Measurements from ENCODE around the gene RAB11A.

RAB11A gene

DNA sequence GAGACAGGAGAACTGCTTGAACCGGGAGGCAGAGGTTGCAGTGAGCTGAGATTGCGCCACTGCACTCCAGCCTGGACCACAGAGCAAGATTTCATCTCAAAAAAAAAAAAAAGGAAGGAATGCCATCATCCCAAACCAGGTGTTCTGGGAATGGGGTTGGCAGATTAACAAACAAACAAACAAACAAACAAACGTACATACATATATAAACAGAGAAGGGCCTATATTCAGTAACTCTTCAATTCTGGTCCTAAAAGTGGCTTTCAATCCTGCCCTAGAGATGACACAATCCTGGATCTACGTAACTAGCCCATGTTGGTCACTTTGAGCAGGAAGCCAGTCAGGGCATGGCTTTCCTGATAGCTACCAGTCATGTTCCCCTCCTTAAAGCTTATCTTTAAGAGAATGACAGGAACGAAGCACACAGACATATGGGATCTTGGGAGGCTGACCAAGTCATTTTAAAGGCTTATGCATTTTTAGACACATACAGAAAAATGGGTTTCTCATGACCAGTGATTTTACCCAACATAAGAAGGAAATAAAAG is 29.9 kb upstream of the RAB11A start:
- H3K4me1 ChIP-seq (ENCODE audit: low read length): peaks cover 10% of the 10 kb centered on the region
- no peak overlapping the region for H3K4me3 ChIP-seq (ENCODE audit: low read length)
- H3K79me2 ChIP-seq (ENCODE audit: low read length): no peaks in the 10 kb centered on the region
- no peak overlapping the region for H3K4me2 ChIP-seq (ENCODE audit: low read length)
- no peak overlapping the region for H3K9ac ChIP-seq (ENCODE audit: low read length)
- no peaks in the 10 kb centered on the region for H4K20me1 ChIP-seq (ENCODE audit: insufficient read depth, low read length)
- peaks cover 3% of the 10 kb centered on the region; the same call in 1 of the 2 replicates for H3K27me3 ChIP-seq (ENCODE audit: low read depth, low read length)
- H2AFZ ChIP-seq (ENCODE audit: low read depth, low read length): no peak overlapping the region
- no peaks in the 10 kb centered on the region for H3K9me3 ChIP-seq (ENCODE audit: insufficient read depth, low read length)
- no peak for TF ChIP-seq EZH2phosphoT487 (IDR thresholded peaks at IDR 0.05; ENCODE audit: low read depth)
- TF ChIP-seq, protein P1, sequence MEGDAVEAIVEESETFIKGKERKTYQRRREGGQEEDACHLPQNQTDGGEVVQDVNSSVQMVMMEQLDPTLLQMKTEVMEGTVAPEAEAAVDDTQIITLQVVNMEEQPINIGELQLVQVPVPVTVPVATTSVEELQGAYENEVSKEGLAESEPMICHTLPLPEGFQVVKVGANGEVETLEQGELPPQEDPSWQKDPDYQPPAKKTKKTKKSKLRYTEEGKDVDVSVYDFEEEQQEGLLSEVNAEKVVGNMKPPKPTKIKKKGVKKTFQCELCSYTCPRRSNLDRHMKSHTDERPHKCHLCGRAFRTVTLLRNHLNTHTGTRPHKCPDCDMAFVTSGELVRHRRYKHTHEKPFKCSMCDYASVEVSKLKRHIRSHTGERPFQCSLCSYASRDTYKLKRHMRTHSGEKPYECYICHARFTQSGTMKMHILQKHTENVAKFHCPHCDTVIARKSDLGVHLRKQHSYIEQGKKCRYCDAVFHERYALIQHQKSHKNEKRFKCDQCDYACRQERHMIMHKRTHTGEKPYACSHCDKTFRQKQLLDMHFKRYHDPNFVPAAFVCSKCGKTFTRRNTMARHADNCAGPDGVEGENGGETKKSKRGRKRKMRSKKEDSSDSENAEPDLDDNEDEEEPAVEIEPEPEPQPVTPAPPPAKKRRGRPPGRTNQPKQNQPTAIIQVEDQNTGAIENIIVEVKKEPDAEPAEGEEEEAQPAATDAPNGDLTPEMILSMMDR (IDR thresholded peaks at IDR 0.05; ENCODE audit: low read depth, low read length): no peak
- H3K36me3 ChIP-seq (replicated peaks; ENCODE audit: low read depth, low read length): no peaks in the 10 kb centered on the region
- no peak overlapping the region for H3K27ac ChIP-seq (ENCODE audit: low read length)

DNA sequence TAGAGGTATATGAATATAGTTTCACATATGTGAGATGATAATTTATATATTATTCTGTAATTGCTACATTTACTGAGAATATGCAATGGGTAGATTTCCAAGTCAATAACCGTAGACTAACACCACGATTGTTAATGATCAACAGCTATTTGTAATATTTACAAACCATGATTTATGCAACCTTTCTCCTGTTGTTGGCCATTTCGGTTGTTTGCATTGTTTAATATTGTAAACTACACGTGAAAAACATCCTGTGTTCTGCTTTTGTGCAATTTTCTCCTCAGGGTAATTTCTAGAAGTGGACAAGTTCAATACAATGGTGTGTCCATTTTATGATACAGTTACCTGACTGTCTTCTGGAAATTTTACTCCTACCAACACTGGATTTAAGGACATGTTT is 29.3 kb upstream of the RAB11A start:
- Histone ChIP-seq H3K4me1 (ENCODE audit: low read length) (peaks cover 9% of the 10 kb centered on the region), H3K4me2 (ENCODE audit: low read length) (no peak overlapping the region), H3K27me3 (ENCODE audit: low read depth, low read length) (peaks cover 3% of the 10 kb centered on the region; the same call in 1 of the 2 replicates), H3K36me3 (replicated peaks; ENCODE audit: low read depth, low read length) (no peaks in the 10 kb centered on the region), H3K27ac (ENCODE audit: low read length) (no peak overlapping the region), H2AFZ (ENCODE audit: low read depth, low read length) (no peak overlapping the region), H3K4me3 (ENCODE audit: low read length) (no peak overlapping the region), H3K9me3 (ENCODE audit: insufficient read depth, low read length) (no peaks in the 10 kb centered on the region), H3K79me2 (ENCODE audit: low read length) (no peaks in the 10 kb centered on the region), H4K20me1 (ENCODE audit: insufficient read depth, low read length) (no peaks in the 10 kb centered on the region), H3K9ac (ENCODE audit: low read length) (no peak overlapping the region)
- TF ChIP-seq, protein P1 (IDR thresholded peaks at IDR 0.05; ENCODE audit: low read depth, low read length): no peak
- no peak for TF ChIP-seq EZH2phosphoT487 (IDR thresholded peaks at IDR 0.05; ENCODE audit: low read depth)

DNA sequence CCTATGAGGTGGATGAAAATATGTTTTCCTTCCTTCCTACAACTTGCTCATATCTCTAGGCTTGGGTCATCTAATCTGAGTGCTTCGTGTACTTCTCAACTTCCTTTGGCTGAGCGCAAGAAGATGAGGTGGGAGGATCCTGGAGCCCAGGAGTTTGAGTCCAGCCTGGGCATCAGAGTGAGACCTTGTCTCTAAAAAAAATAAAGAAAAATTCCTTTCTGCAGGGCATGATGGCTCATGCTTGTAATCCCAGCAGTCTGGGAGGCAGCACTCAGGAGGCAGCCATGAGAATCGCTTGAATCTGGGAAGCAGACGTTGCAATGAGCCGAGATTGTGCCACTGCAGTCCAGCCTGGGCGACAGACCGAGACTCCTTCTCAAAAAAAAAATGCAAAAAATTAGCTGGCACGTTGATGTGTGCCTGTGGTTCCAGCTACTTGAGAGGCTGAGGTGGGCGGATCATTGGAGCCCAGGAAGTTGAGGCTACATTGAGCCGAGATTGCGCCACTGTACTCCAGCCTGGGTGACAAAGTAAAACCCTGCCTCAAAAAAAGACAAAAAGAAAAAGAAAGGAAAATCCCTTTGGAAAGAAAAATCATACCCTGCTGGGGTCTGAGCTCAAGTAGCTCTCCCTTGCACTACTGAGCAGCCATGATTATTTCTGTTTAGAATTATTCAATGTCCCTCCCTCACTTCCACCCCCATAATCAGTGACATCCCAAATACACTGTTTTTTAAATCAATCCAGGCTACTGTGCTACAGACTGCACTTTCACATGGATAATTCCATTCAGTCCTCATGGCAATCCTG is 28.0 kb upstream of the RAB11A start:
- Histone ChIP-seq H3K4me1 (ENCODE audit: low read length) (peaks cover 9% of the 10 kb centered on the region), H3K27ac (ENCODE audit: low read length) (no peak overlapping the region), H3K4me2 (ENCODE audit: low read length) (no peak overlapping the region), H3K36me3 (replicated peaks; ENCODE audit: low read depth, low read length) (no peaks in the 10 kb centered on the region), H3K4me3 (ENCODE audit: low read length) (no peak overlapping the region), H4K20me1 (ENCODE audit: insufficient read depth, low read length) (no peaks in the 10 kb centered on the region), H3K9me3 (ENCODE audit: insufficient read depth, low read length) (no peaks in the 10 kb centered on the region), H2AFZ (ENCODE audit: low read depth, low read length) (no peak overlapping the region), H3K27me3 (ENCODE audit: low read depth, low read length) (peaks cover 9% of the 10 kb centered on the region), H3K9ac (ENCODE audit: low read length) (no peak overlapping the region), H3K79me2 (ENCODE audit: low read length) (no peaks in the 10 kb centered on the region)
- TF ChIP-seq EZH2phosphoT487 (IDR thresholded peaks at IDR 0.05; ENCODE audit: low read depth): no peak
- TF ChIP-seq, protein P1 (IDR thresholded peaks at IDR 0.05; ENCODE audit: low read depth, low read length): no peak

DNA sequence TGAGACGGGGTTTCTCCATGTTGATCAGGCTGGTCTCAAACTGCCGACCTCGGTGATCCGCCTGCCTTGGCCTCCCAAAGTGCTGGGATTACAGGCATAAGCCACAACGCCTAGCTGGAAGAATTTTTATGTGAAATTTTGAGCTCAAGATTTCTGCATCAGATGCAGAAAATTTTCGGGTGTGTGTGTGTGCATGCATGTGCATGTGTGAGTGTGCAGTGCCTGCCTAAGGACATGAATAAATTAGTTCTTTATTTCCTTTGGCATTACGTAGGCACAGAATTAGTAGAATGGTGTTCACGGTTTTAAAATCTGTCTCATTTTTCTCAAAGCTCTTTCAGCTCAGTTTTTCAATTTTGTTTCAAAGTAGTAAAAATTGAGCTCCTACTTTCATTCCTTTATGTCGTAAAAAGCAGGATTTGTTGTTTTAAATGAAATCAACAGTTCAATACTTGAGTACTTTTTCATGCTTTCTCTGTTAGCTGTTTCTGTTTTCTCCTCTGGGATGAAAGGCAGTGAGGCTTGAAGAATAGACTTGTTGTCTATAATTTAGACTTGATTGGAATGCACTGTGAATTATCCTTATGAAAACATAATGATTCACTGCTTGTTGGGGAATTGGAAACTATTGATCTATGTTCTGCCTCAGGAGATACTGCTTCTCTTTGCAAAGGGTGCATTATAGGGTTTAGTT is 23.3 kb upstream of the RAB11A start:
- Histone ChIP-seq H3K36me3 (replicated peaks; ENCODE audit: low read depth, low read length) (no peaks in the 10 kb centered on the region), H3K9ac (ENCODE audit: low read length) (no peak overlapping the region), H3K27me3 (ENCODE audit: low read depth, low read length) (peaks cover 19% of the 10 kb centered on the region), H3K79me2 (ENCODE audit: low read length) (no peaks in the 10 kb centered on the region), H3K4me2 (ENCODE audit: low read length) (no peak overlapping the region), H3K4me3 (ENCODE audit: low read length) (no peak overlapping the region), H4K20me1 (ENCODE audit: insufficient read depth, low read length) (no peaks in the 10 kb centered on the region), H3K4me1 (ENCODE audit: low read length) (no peaks in the 10 kb centered on the region), H3K27ac (ENCODE audit: low read length) (no peak overlapping the region), H2AFZ (ENCODE audit: low read depth, low read length) (no peak overlapping the region), H3K9me3 (ENCODE audit: insufficient read depth, low read length) (no peaks in the 10 kb centered on the region)
- TF ChIP-seq EZH2phosphoT487 (IDR thresholded peaks at IDR 0.05; ENCODE audit: low read depth): no peak
- TF ChIP-seq, protein P1 (IDR thresholded peaks at IDR 0.05; ENCODE audit: low read depth, low read length): no peak
